Lung (tissue), 12 donors: Measurements from ENCODE around the gene ALPI. TPM values are rescaled to one million over a fixed set of nuclear protein-coding genes. Genes with fewer than 3 reads are reported as not detected.
A peak's percentile ranks its signal among the peaks of the same experiment; 100 is the strongest.

Source experiments
- ATAC-seq: fragments of 200-7000 bp; cut with Tn5 transposase; one replicate; pipeline ENCODE4 v1.9.1; 2020; ENCODE audit warnings: moderate number of reproducible peaks; ENCODE audit not compliant: insufficient read depth, low FRiP score
- DNase-seq, 3 donors: peaks; one replicate each; pipeline ENCODE4 v3.0.0-alpha.2; 2013 to 2017
- H3K27ac ChIP-seq, 2 donors: one replicate each; pipeline ENCODE4 v1.5.1; 2013; ENCODE audit warnings: mild to moderate bottlenecking in 2 of 2, moderate library complexity in 2 of 2, control low read depth in 1 of 2, inconsistent platforms in 1 of 2, low read depth in 1 of 2, low read length in 1 of 2
- H3K27me3 ChIP-seq, 3 donors: one replicate each; pipeline ENCODE4 v1.5.1; 2013; ENCODE audit warnings: low read length in 2 of 3; ENCODE audit not compliant: control insufficient read depth in 3 of 3, insufficient read depth in 3 of 3
- H3K36me3 ChIP-seq, 4 donors: one replicate each; pipeline ENCODE4 v1.5.1; 2013; ENCODE audit warnings: low read length in 4 of 4, mild to moderate bottlenecking in 1 of 4, moderate library complexity in 1 of 4; ENCODE audit not compliant: control insufficient read depth in 4 of 4, insufficient read depth in 4 of 4
- H3K4me1 ChIP-seq, 5 donors: one replicate each; pipeline ENCODE4 v1.5.1; 2013; ENCODE audit warnings: low read length in 5 of 5, mild to moderate bottlenecking in 2 of 5, moderate library complexity in 1 of 5; ENCODE audit not compliant: control insufficient read depth in 5 of 5, insufficient read depth in 5 of 5
- H3K4me3 ChIP-seq: one replicate; pipeline ENCODE4 v1.5.1; 2013; ENCODE audit warnings: mild to moderate bottlenecking, control low read depth, moderate library complexity
- H3K9ac ChIP-seq, 2 donors: one replicate each; pipeline ENCODE4 v1.5.1; 2013; ENCODE audit warnings: low read length in 2 of 2, control low read depth in 1 of 2; ENCODE audit not compliant: insufficient read depth in 1 of 2
- H3K9me3 ChIP-seq, 4 donors: one replicate each; pipeline ENCODE4 v1.5.1; 2013; ENCODE audit warnings: low read length in 3 of 4, mild to moderate bottlenecking in 1 of 4, moderate library complexity in 1 of 4; ENCODE audit not compliant: control insufficient read depth in 4 of 4, insufficient read depth in 3 of 4
- CTCF ChIP-seq: IDR thresholded peaks from 2 replicates; pipeline ENCODE4 v1.5.1; 2012; ENCODE audit warnings: mild to moderate bottlenecking; ENCODE audit errors: control extremely low read depth, extremely low read depth
- WGBS, 2 donors: extraction: QIAGEN DNeasy Blood & Tissue Kit; methylation state at CpG; one replicate each; pipeline ENCODE4 v1.1.7; 2013; 5-methylcytosine and 5-hydroxymethylcytosine counted together
- polyA plus RNA-seq, 2 donors: library from polyadenylated mRNA; stranded (reverse); fragments of 200-250 nt; gene quantifications; one replicate each; pipeline ENCODE4 v1.2.1, GENCODE V29; 2013
- total RNA-seq, 2 donors: library from RNA; depleted of rRNA in 1 of 2; stranded (reverse); fragments of >200 nt in 1 of 2; gene quantifications; one replicate each; pipeline ENCODE4 v1.2.1, GENCODE V29; 2014 to 2021
- donor health status: control.
- donor health status: control.
- donor health status: Bipolar disorder and iron deficiency.
- donor health status: healthy.
- donor health status: DM: yes; HTN: yes; CAD: no.

ALPI gene
- total and polyA plus RNA-seq, 4 donors, result not detected

GRCh38 chr2:232466221-232466620 lies 10.3 kb downstream of the ALPI start:
- no peak for TF ChIP-seq CTCF
- H3K27me3 ChIP-seq, result peaks cover 3 to 8% (median 5%) of the 10 kb centered on the region in 3 donors
- no peaks in the 10 kb centered on the region for H3K4me1 ChIP-seq
- H3K27ac ChIP-seq, result no peak overlapping the region
- 54 to 55% methylated on average over 7 of the region's 7 CpGs for WGBS, 2 donors
- no peak for ATAC-seq
- H3K36me3 ChIP-seq, result no peaks in the 10 kb centered on the region
- H3K4me3 ChIP-seq, result no peak overlapping the region
- no peaks in the 10 kb centered on the region for H3K9me3 ChIP-seq
- no peak for DNase-seq
- H3K9ac ChIP-seq, result no peak overlapping the region

GRCh38 chr2:232473467-232473890 lies 17.5 kb downstream of the ALPI start:
- peak; percentile 62 for ATAC-seq
- 35 to 45% methylated on average over 6 of the region's 6 CpGs for WGBS, 2 donors
- no peak overlapping the region for H3K4me3 ChIP-seq
- H3K4me1 ChIP-seq, result peaks cover 0 to 7% (median 0%) of the 10 kb centered on the region in 5 donors
- H3K27ac ChIP-seq, result no peak overlapping the region
- no peaks in the 10 kb centered on the region for H3K36me3 ChIP-seq
- peak; percentile 64 for DNase-seq
- peaks cover 0 to 18% (median 8%) of the 10 kb centered on the region in 3 donors for H3K27me3 ChIP-seq
- no peak overlapping the region for H3K9ac ChIP-seq
- H3K9me3 ChIP-seq, result no peaks in the 10 kb centered on the region
- TF ChIP-seq CTCF, result no peak

GRCh38 chr2:232476045-232476444 lies 20.1 kb downstream of the ALPI start:
- H3K4me1 ChIP-seq, result peaks cover 0 to 7% (median 0%) of the 10 kb centered on the region in 5 donors
- peak in 1 of 3 donors; percentile 6 for DNase-seq
- H3K4me3 ChIP-seq, result no peak overlapping the region
- no peak overlapping the region for H3K27ac ChIP-seq
- H3K36me3 ChIP-seq, result no peaks in the 10 kb centered on the region
- peaks cover 0 to 15% (median 8%) of the 10 kb centered on the region in 3 donors for H3K27me3 ChIP-seq
- no peak for TF ChIP-seq CTCF
- no peak for ATAC-seq
- 70 to 89% methylated on average over 2 of the region's 2 CpGs for WGBS, 2 donors
- H3K9ac ChIP-seq, result no peak overlapping the region
- H3K9me3 ChIP-seq, result no peaks in the 10 kb centered on the region

- no peaks in the 10 kb centered on the region for H3K9me3 ChIP-seq
- peaks cover 0 to 7% (median 0%) of the 10 kb centered on the region in 5 donors for H3K4me1 ChIP-seq
- TF ChIP-seq CTCF, result no peak
- H3K9ac ChIP-seq, result no peak overlapping the region
- no peak overlapping the region for H3K27ac ChIP-seq
- whole genome bisulfite sequencing, 2 donors, result 89 to 92% methylated on average over 7 of the region's 7 CpGs
- ATAC-seq, result no peak
- H3K4me3 ChIP-seq, result no peak overlapping the region
- H3K27me3 ChIP-seq, result peaks cover 5 to 15% (median 14%) of the 10 kb centered on the region in 3 donors
- no peak for DNase-seq
- no peaks in the 10 kb centered on the region for H3K36me3 ChIP-seq
Observed at GRCh38 chr2:232476791-232477190, 20.8 kb downstream of the ALPI start.
